H9 (cell line): ENCODE measurements around the gene TEX26. TPM values are rescaled to one million over a fixed set of nuclear protein-coding genes. Genes with fewer than 3 reads are reported as not detected.

ENCODE experiments used
- DNase-seq: peaks from one replicate; pipeline ENCODE4 v3.0.0-alpha.2; 2017
- H2AFZ ChIP-seq: one replicate; pipeline ENCODE4 v1.6.1; 2013; ENCODE audit warnings: mild to moderate bottlenecking, low read length, control low read depth, moderate library complexity
- H2AK5ac ChIP-seq: 2 replicates; pipeline ENCODE4 v1.6.1; 2013; ENCODE audit warnings: low read length, control low read depth, mixed read lengths; ENCODE audit not compliant: insufficient read length
- H2BK120ac ChIP-seq: one replicate; pipeline ENCODE4 v1.6.1; 2013; ENCODE audit warnings: low read depth, mild to moderate bottlenecking, low read length, control low read depth, inconsistent platforms; ENCODE audit not compliant: poor library complexity, severe bottlenecking
- H2BK12ac ChIP-seq: 2 replicates; pipeline ENCODE4 v1.6.1; 2013; ENCODE audit warnings: low read length, control low read depth, mixed read lengths, low read depth; ENCODE audit not compliant: insufficient read length
- H2BK15ac ChIP-seq: 2 replicates; pipeline ENCODE4 v1.6.1; 2013; ENCODE audit warnings: low read depth, low read length, control low read depth
- H2BK20ac ChIP-seq: one replicate; pipeline ENCODE4 v1.6.1; 2013; ENCODE audit warnings: low read depth, mild to moderate bottlenecking, low read length, control low read depth, inconsistent platforms; ENCODE audit not compliant: poor library complexity, severe bottlenecking
- H2BK5ac ChIP-seq: 2 replicates; pipeline ENCODE4 v1.6.1; 2013; ENCODE audit warnings: low read length, control low read depth, mixed read lengths; ENCODE audit not compliant: insufficient read length
- H3K14ac ChIP-seq: 2 replicates; pipeline ENCODE4 v1.6.1; 2013; ENCODE audit warnings: low read length, control low read depth; ENCODE audit not compliant: insufficient read depth
- H3K18ac ChIP-seq: 2 replicates; pipeline ENCODE4 v1.6.1; 2013; ENCODE audit warnings: low read depth, mild to moderate bottlenecking, mixed read lengths, low read length, control low read depth; ENCODE audit not compliant: insufficient read length
- H3K23ac ChIP-seq: 2 replicates; pipeline ENCODE4 v1.6.1; 2013; ENCODE audit warnings: low read length, control low read depth, mixed read lengths, low read depth; ENCODE audit not compliant: insufficient read length
- H3K23me2 ChIP-seq: 2 replicates; pipeline ENCODE4 v1.6.1; 2013; ENCODE audit warnings: low read depth, mild to moderate bottlenecking, mixed read lengths, low read length, control low read depth; ENCODE audit not compliant: insufficient read length, poor library complexity, severe bottlenecking
- H3K27ac ChIP-seq: 2 replicates; pipeline ENCODE4 v1.5.1; 2013; ENCODE audit warnings: low read length, control low read depth, mixed read lengths, low read depth; ENCODE audit not compliant: insufficient read length
- H3K27me3 ChIP-seq: 2 replicates; pipeline ENCODE4 v1.6.1; 2013; ENCODE audit warnings: low read length, control low read depth, inconsistent platforms; ENCODE audit not compliant: insufficient read depth
- H3K4ac ChIP-seq: 2 replicates; pipeline ENCODE4 v1.6.1; 2013; ENCODE audit warnings: low read depth, mild to moderate bottlenecking, control low read depth, inconsistent platforms, low read length, moderate library complexity
- H3K4me1 ChIP-seq: 2 replicates; pipeline ENCODE4 v1.6.1; 2013; ENCODE audit warnings: low read length, control low read depth, inconsistent platforms; ENCODE audit not compliant: insufficient read depth
- H3K4me2 ChIP-seq: 2 replicates; pipeline ENCODE4 v1.6.1; 2013; ENCODE audit warnings: low read length, control low read depth, mixed read lengths; ENCODE audit not compliant: insufficient read length, insufficient read depth
- H3K56ac ChIP-seq: 2 replicates; pipeline ENCODE4 v1.6.1; 2013; ENCODE audit warnings: low read depth, mild to moderate bottlenecking, mixed read lengths, low read length, control low read depth; ENCODE audit not compliant: insufficient read length
- H3K79me1 ChIP-seq: 2 replicates; pipeline ENCODE4 v1.6.1; 2013; ENCODE audit warnings: low read depth, mild to moderate bottlenecking, moderate library complexity, low read length, control low read depth, inconsistent platforms; ENCODE audit not compliant: insufficient read depth, poor library complexity, severe bottlenecking
- H3K79me2 ChIP-seq: 2 replicates; pipeline ENCODE4 v1.6.1; 2013; ENCODE audit warnings: low read length, control low read depth, inconsistent platforms; ENCODE audit not compliant: insufficient read depth
- H3K9ac ChIP-seq: 2 replicates; pipeline ENCODE4 v1.6.1; 2013; ENCODE audit warnings: low read length, control low read depth, mixed read lengths; ENCODE audit not compliant: insufficient read length; ENCODE audit errors: extremely low read depth
- H3K9me3 ChIP-seq: one replicate; pipeline ENCODE4 v1.6.1; 2013; ENCODE audit warnings: low read depth, low read length, inconsistent platforms; ENCODE audit not compliant: control insufficient read depth
- H3T11ph ChIP-seq: one replicate; pipeline ENCODE4 v1.6.1; 2013; ENCODE audit warnings: mild to moderate bottlenecking, low read length, control low read depth, inconsistent platforms
- H4K20me1 ChIP-seq: one replicate; pipeline ENCODE4 v1.6.1; 2013; ENCODE audit not compliant: control insufficient read depth, insufficient read length, insufficient read depth
- H4K5ac ChIP-seq: 2 replicates; pipeline ENCODE4 v1.6.1; 2013; ENCODE audit warnings: low read depth, mild to moderate bottlenecking, mixed read lengths, low read length, control low read depth; ENCODE audit not compliant: insufficient read length
- H4K8ac ChIP-seq: replicated peaks from 2 replicates; pipeline ENCODE4 v1.6.1; 2013; ENCODE audit warnings: low read length, control low read depth, mixed read lengths, low read depth; ENCODE audit not compliant: insufficient read length
- H4K91ac ChIP-seq: 2 replicates; pipeline ENCODE4 v1.6.1; 2013; ENCODE audit warnings: low read depth, mild to moderate bottlenecking, moderate library complexity, mixed read lengths, low read length, control low read depth; ENCODE audit not compliant: insufficient read length
- H3K27ac Mint-ChIP-seq, 3 experiments: 2 replicates in 2 of 3; 3 replicates in 1 of 3; pipeline ENCODE4 v1.8.0; 2020 to 2021; ENCODE audit warnings: mixed read lengths in 3 of 3, mild to moderate bottlenecking in 1 of 3, moderate library complexity in 1 of 3
- H3K27me3 Mint-ChIP-seq: 2 replicates; pipeline ENCODE4 v1.8.0; 2021; ENCODE audit warnings: low read depth, mild to moderate bottlenecking, moderate library complexity, mixed read lengths
- H3K36me3 Mint-ChIP-seq, 3 experiments: 2 replicates in 2 of 3; 3 replicates in 1 of 3; pipeline ENCODE4 v1.8.0; 2020 to 2021; ENCODE audit warnings: low read depth in 3 of 3, mixed read lengths in 3 of 3; ENCODE audit not compliant: insufficient read depth in 1 of 3
- H3K4me1 Mint-ChIP-seq, 2 experiments: 2 replicates each; pipeline ENCODE4 v1.8.0; 2020; ENCODE audit warnings: mixed read lengths in 2 of 2
- H3K4me3 Mint-ChIP-seq, 2 experiments: 2 replicates in 1 of 2; 3 replicates in 1 of 2; pipeline ENCODE4 v1.8.0; 2020 to 2021; ENCODE audit warnings: mild to moderate bottlenecking in 2 of 2, mixed read lengths in 2 of 2, moderate library complexity in 1 of 2
- H3K9me3 Mint-ChIP-seq, 2 experiments: 2 replicates in 1 of 2; 3 replicates in 1 of 2; pipeline ENCODE4 v1.8.0; 2020; ENCODE audit warnings: mild to moderate bottlenecking in 2 of 2, mixed read lengths in 2 of 2, moderate library complexity in 1 of 2
- WGBS: extraction: QIAGEN DNeasy Blood & Tissue Kit; methylation state at CpG from one replicate; pipeline ENCODE4 v1.1.7; 2013; ENCODE audit warnings: missing lambda C conversion rate, low lambda C conversion rate, mixed read lengths; ENCODE audit not compliant: insufficient read length; ENCODE audit errors: extremely low coverage; 5-methylcytosine and 5-hydroxymethylcytosine counted together
- total RNA-seq: library from RNA; stranded (reverse); gene quantifications from 2 replicates; pipeline ENCODE4 v1.2.1, GENCODE V29; 2021
- TF ChIP-seq, protein P1 (sequence below): fragments of 200-600 bp; sonication (generic); conservative IDR thresholded peaks from 3 replicates; pipeline ENCODE4 v1.8.0; 2021; ENCODE audit warnings: antibody characterized with exemption, mild to moderate bottlenecking

TEX26 gene
- total RNA-seq, 1 experiment from 2014 or later, result not detected

DNA sequence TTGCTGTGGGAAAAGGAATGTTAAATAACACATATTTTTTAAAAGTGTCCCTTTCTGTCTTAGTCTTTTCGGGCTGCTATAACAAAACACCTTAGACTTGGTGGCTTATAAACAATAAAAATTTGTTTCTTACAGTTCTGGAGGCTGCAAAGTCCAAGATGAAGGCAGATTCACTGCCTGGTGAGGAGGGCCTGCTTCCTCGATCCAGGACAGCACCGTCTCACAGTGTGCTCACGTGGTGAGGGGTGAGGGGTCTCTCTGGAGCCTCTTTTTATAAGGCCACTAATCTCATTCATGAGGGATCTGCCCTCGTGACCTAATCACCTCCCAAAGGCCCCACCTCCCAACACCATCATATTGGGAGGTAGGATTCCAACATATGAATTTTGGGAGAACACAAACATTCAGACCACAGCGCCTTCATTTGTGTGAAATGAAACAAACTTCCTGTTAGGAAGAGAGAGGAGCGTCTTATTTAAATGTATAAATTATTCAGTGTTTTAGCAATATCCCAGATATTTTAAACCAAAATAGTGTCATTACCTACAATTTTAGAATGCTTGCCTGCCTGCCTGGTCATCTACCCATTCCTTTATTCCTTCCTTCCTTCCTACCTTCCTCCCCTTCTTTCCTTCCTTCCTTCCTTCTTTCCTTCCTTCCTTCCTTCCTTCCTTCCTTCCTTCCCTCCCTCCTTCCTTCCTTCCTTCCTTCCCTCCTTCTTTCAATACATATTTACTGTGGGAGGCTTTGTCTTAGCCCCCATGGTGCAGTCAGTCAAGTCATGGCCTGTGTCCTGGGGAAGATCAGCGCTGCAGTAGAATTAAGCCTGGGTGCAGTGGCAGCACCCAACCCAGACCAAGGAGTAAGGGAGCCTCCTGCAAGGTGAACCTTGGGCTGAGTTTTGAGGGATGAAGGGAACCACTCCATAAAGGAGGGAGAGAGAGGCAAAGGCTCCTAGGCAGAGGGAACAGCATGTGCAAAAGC lies 84.2 kb downstream of the TEX26 start:
- no peak overlapping the region for H2AFZ ChIP-seq
- no CpG with 5 or more reads among the region's 8 CpGs for WGBS
- Mint-ChIP-seq H3K9me3 (no peaks in the 10 kb centered on the region), H3K4me3 (no peak overlapping the region), H3K36me3 (no peaks in the 10 kb centered on the region; a peak in 1 of 7 replicates), H3K27me3 (no peaks in the 10 kb centered on the region), H3K4me1 (peaks cover 11 to 12% of the 10 kb centered on the region in 2 experiments), H3K27ac (peak overlapping the region in 1 of 3 experiments; percentile 73; a peak in 1 of 7 replicates)
- H3K4me1 ChIP-seq, result no peaks in the 10 kb centered on the region
- no peak overlapping the region for H2BK20ac ChIP-seq
- H2BK12ac ChIP-seq, result no peak overlapping the region
- no peak overlapping the region for H3K23ac ChIP-seq
- H3K4ac ChIP-seq, result no peak overlapping the region
- H3K23me2 ChIP-seq, result no peaks in the 10 kb centered on the region
- H3K27me3 ChIP-seq, result no peaks in the 10 kb centered on the region
- DNase-seq, result no peak
- no peak overlapping the region for H4K5ac ChIP-seq
- no peak overlapping the region for H2AK5ac ChIP-seq
- H3K4me2 ChIP-seq, result no peak overlapping the region
- H3K79me2 ChIP-seq, result no peaks in the 10 kb centered on the region
- TF ChIP-seq, protein P1, sequence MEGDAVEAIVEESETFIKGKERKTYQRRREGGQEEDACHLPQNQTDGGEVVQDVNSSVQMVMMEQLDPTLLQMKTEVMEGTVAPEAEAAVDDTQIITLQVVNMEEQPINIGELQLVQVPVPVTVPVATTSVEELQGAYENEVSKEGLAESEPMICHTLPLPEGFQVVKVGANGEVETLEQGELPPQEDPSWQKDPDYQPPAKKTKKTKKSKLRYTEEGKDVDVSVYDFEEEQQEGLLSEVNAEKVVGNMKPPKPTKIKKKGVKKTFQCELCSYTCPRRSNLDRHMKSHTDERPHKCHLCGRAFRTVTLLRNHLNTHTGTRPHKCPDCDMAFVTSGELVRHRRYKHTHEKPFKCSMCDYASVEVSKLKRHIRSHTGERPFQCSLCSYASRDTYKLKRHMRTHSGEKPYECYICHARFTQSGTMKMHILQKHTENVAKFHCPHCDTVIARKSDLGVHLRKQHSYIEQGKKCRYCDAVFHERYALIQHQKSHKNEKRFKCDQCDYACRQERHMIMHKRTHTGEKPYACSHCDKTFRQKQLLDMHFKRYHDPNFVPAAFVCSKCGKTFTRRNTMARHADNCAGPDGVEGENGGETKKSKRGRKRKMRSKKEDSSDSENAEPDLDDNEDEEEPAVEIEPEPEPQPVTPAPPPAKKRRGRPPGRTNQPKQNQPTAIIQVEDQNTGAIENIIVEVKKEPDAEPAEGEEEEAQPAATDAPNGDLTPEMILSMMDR, result no peak
- H4K8ac ChIP-seq, result no peak overlapping the region
- no peak overlapping the region for H2BK15ac ChIP-seq
- no peak overlapping the region for H4K91ac ChIP-seq
- H3K27ac ChIP-seq, result no peak overlapping the region
- no peak overlapping the region for H3K14ac ChIP-seq
- no peak overlapping the region for H3K18ac ChIP-seq
- H3T11ph ChIP-seq, result no peak overlapping the region
- H3K79me1 ChIP-seq, result no peaks in the 10 kb centered on the region
- no peak overlapping the region for H2BK120ac ChIP-seq
- H3K9ac ChIP-seq, result no peak overlapping the region
- no peaks in the 10 kb centered on the region for H3K9me3 ChIP-seq
- no peaks in the 10 kb centered on the region for H4K20me1 ChIP-seq
- no peak overlapping the region for H3K56ac ChIP-seq
- no peak overlapping the region for H2BK5ac ChIP-seq
